HepG2 (cell line): ENCODE measurements around the gene CDC42EP1. TPM values are rescaled to one million over a fixed set of nuclear protein-coding genes. Genes with fewer than 3 reads are reported as not detected.

Experiments used
- CTCF ChIP-seq: sonication (generic); formaldehyde crosslinking; IDR thresholded peaks from 2 replicates; pipeline ENCODE4 v1.5.0; 2020; ENCODE audit warnings: mild to moderate bottlenecking, missing genetic modification reagents, moderate library complexity
- ETV5 ChIP-seq: IDR thresholded peaks from 2 replicates; pipeline ENCODE4 v1.6.1; 2018; ENCODE audit warnings: missing biosample characterization, missing genetic modification reagents, inconsistent platforms, borderline replicate concordance
- GABPB1 ChIP-seq: IDR thresholded peaks from 2 replicates; pipeline ENCODE4 v1.6.1; 2016; ENCODE audit warnings: mild to moderate bottlenecking, missing genetic modification reagents, moderate library complexity, missing compliant biosample characterization
- GATAD2A ChIP-seq: IDR thresholded peaks from 2 replicates; pipeline ENCODE4 v1.6.1; 2016
- HMGXB4 ChIP-seq, 2 experiments: sonication (generic) in 1 of 2; formaldehyde crosslinking in 1 of 2; IDR thresholded peaks; 2 replicates each; pipeline versions ENCODE4 v1.4.0 to v1.6.1; 2018 to 2020; ENCODE audit warnings: missing genetic modification reagents in 2 of 2, borderline replicate concordance in 1 of 2, low read depth in 1 of 2, mild to moderate bottlenecking in 1 of 2, missing biosample characterization in 1 of 2
- PATZ1 ChIP-seq: sonication (generic); formaldehyde crosslinking; IDR thresholded peaks from 2 replicates; pipeline ENCODE4 v1.4.0; 2020; ENCODE audit warnings: missing genetic modification reagents
- PAXIP1 ChIP-seq: sonication (generic); formaldehyde crosslinking; conservative IDR thresholded peaks from 2 replicates; pipeline ENCODE4 v1.4.0; 2020; ENCODE audit warnings: mild to moderate bottlenecking, missing genetic modification reagents, moderate library complexity
- PHF20 ChIP-seq: sonication (generic); formaldehyde crosslinking; IDR thresholded peaks from 2 replicates; pipeline ENCODE4 v1.5.0; 2020; ENCODE audit warnings: mild to moderate bottlenecking, missing genetic modification reagents
- RARA ChIP-seq: IDR thresholded peaks from 2 replicates; pipeline ENCODE4 v1.6.1; 2016; ENCODE audit warnings: missing genetic modification reagents, missing compliant biosample characterization
- XRCC5 ChIP-seq: fragments of 200-400 bp; formaldehyde crosslinking; optimal IDR thresholded peaks from 2 replicates; pipeline ENCODE3; 2017; ENCODE audit warnings: mild to moderate bottlenecking, low read length
- ZBTB7A ChIP-seq: sonication (generic); formaldehyde crosslinking; IDR thresholded peaks from 2 replicates; pipeline ENCODE4 v1.8.0; 2022; ENCODE audit warnings: mild to moderate bottlenecking, missing genetic modification reagents
- ZNF281 ChIP-seq: sonication (generic); formaldehyde crosslinking; IDR thresholded peaks from 2 replicates; pipeline ENCODE4 v1.4.0; 2020; ENCODE audit warnings: missing genetic modification reagents, borderline replicate concordance
- ZNF605 ChIP-seq: sonication (generic); formaldehyde crosslinking; IDR thresholded peaks from 2 replicates; pipeline ENCODE4 v1.8.0; 2022; ENCODE audit warnings: mild to moderate bottlenecking, missing genetic modification reagents
- ZNF772 ChIP-seq: sonication (generic); formaldehyde crosslinking; IDR thresholded peaks from 2 replicates; pipeline ENCODE4 v1.5.0; 2020; ENCODE audit warnings: mild to moderate bottlenecking, missing genetic modification reagents
- polyA plus RNA-seq, 8 experiments: library from polyadenylated mRNA; depleted of rRNA in 3 of 8; stranded (reverse) in 7 of 8; unstranded in 1 of 8; fragments of >200 nt; fragmentation: Illumina TruSeq in 4 of 8; extraction: Trizol in 4 of 8; gene quantifications; 2 replicates each; pipeline versions ENCODE4 v1.2.1 to v1.2.3, GENCODE V29; 2011 to 2016; ENCODE audit warnings: low read depth in 4 of 8, missing spikeins in 1 of 8, mixed read lengths in 1 of 8; ENCODE audit not compliant: insufficient read depth in 1 of 8
- total RNA-seq, 5 experiments: library from RNA; depleted of rRNA; stranded (reverse); fragments of >200 nt; fragmentation: Illumina TruSeq; extraction: Trizol; gene quantifications; 2 replicates each; pipeline ENCODE4 v1.2.3, GENCODE V29; 2016; ENCODE audit warnings: low read depth in 1 of 5

Gene CDC42EP1
- total and polyA plus RNA-seq, 2 of the 13 experiments (the other 11 are each of a cell fraction or from before 2014, with no cell fraction given) = 17.1 to 29.5 TPM

- TF ChIP-seq PHF20 (CRISPR knock-in tag) (0 out of 2 replicates have a peak, but pooled peaks have one; percentile 19), RARA (CRISPR knock-in tag) (peak; percentile 48; the same call in 1 of the 2 replicates), ZNF772 (CRISPR knock-in tag) (0 out of 2 replicates have a peak, but pooled peaks have one; percentile 7), CTCF (CRISPR knock-in tag) (0 out of 2 replicates have a peak, but pooled peaks have one; percentile 16), ZNF281 (CRISPR knock-in tag) (peak; percentile 93), PATZ1 (CRISPR knock-in tag) (peak; percentile 43; the same call in 1 of the 2 replicates), PAXIP1 (peak; percentile 61), XRCC5 (peak; percentile 15), GABPB1 (CRISPR knock-in tag) (peak; percentile 77), HMGXB4 (CRISPR knock-in tag; IDR thresholded peaks at IDR 0.05; ENCODE audit: borderline replicate concordance in 1 of 2, low read depth in 1 of 2) (peak in 1 of 2 experiments; percentile 65; a peak in 1 of 4 replicates), ETV5 (CRISPR knock-in tag) (peak; percentile 82), ZNF605 (CRISPR knock-in tag) (no peak), ZBTB7A (CRISPR knock-in tag) (peak; percentile 40; the same call in 1 of the 2 replicates), GATAD2A (CRISPR knock-in tag) (peak; percentile 49; the same call in 1 of the 2 replicates)
Measured at GRCh38 chr22:37609240-37610152, 49.2 kb downstream of the CDC42EP1 start (continued).
